ENCODE results near the gene ASXL1. TPM values are rescaled to one million over a fixed set of nuclear protein-coding genes. Genes with fewer than 3 reads are reported as not detected.
"Not testable (repeated sequence)": the region's sequence is repeated elsewhere in the genome, so short reads cannot be mapped to it uniquely, and the experiment has no call there.

ASXL1 gene
- total RNA-seq, 2 experiments from 2014 or later: 155 to 162 TPM

GRCh38 chr20:32368323-32368722, 10.2 kb downstream of the ASXL1 start:
- H3K36me3 Mint-ChIP-seq (ENCODE audit: low read depth): peaks cover 25% of the 10 kb centered on the region
- intact Hi-C loops (cut with micrococcal nuclease): loop anchor here (2.0 kb wide), 1 partner anchor 50 kb away; no protein-coding TSS in a partner anchor
- H3K4me3 Mint-ChIP-seq: no peak overlapping the region
- no peaks in the 10 kb centered on the region for H3K27me3 Mint-ChIP-seq (ENCODE audit: low read depth)
- CTCF ChIA-PET: no interaction called here
- H3K9me3 Mint-ChIP-seq: no peaks in the 10 kb centered on the region
- H3K4me1 Mint-ChIP-seq (ENCODE audit: low read depth): peaks cover 55% of the 10 kb centered on the region
- DNase-seq: no peak
- H3K27ac Mint-ChIP-seq: peak overlapping the region; percentile 25

DNA sequence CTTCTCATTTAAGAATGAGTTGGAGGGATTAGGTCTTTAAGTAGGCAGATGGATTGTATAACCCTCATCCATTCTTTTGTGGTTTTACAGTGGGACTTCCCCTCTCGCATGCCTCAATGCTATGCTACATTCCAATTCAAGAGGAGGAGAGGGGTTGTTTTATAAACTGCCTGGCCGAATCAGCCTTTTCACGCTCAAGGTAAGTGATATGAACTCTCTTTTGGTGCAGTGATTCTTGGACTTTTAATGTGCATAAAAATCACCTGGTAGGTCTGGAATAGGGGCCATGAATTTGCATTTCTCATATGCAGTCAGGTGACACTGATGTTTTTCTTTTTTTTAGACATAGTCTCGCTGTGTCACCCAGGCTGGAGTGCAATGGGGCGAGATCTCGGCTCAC, 10.8 kb downstream of the ASXL1 start:
- no peaks in the 10 kb centered on the region for H3K9me3 Mint-ChIP-seq
- H3K4me1 Mint-ChIP-seq (ENCODE audit: low read depth): peaks cover 49% of the 10 kb centered on the region
- peak overlapping the region; percentile 20 for H3K4me3 Mint-ChIP-seq
- intact Hi-C loops (cut with micrococcal nuclease): loop anchor here (2.0 kb wide), 1 partner anchor 50 kb away; no protein-coding TSS in a partner anchor
- H3K36me3 Mint-ChIP-seq (ENCODE audit: low read depth): peaks cover 27% of the 10 kb centered on the region
- no peak for DNase-seq
- H3K27me3 Mint-ChIP-seq (ENCODE audit: low read depth): no peaks in the 10 kb centered on the region
- H3K27ac Mint-ChIP-seq: no peak overlapping the region
- CTCF ChIA-PET: interaction anchor here (0.7 kb wide), 1 partner anchor 10 kb away, joined by 4 read pairs; no protein-coding TSS in a partner anchor

- no peaks in the 10 kb centered on the region for H3K9me3 Mint-ChIP-seq
- peaks cover 34% of the 10 kb centered on the region for H3K4me1 Mint-ChIP-seq (ENCODE audit: low read depth)
- no peaks in the 10 kb centered on the region for H3K27me3 Mint-ChIP-seq (ENCODE audit: low read depth)
- peaks cover 31% of the 10 kb centered on the region for H3K36me3 Mint-ChIP-seq (ENCODE audit: low read depth)
- H3K27ac Mint-ChIP-seq: no peak overlapping the region
- DNase-seq: no peak
- H3K4me3 Mint-ChIP-seq: no peak overlapping the region
- intact Hi-C loops (cut with micrococcal nuclease): no loop called here
- CTCF ChIA-PET: interaction anchor here (1.4 kb wide), 1 partner anchor 9 kb away, joined by 3 read pairs; no protein-coding TSS in a partner anchor
Observed at GRCh38 chr20:32370897-32371296, 12.8 kb downstream of the ASXL1 start.

DNA sequence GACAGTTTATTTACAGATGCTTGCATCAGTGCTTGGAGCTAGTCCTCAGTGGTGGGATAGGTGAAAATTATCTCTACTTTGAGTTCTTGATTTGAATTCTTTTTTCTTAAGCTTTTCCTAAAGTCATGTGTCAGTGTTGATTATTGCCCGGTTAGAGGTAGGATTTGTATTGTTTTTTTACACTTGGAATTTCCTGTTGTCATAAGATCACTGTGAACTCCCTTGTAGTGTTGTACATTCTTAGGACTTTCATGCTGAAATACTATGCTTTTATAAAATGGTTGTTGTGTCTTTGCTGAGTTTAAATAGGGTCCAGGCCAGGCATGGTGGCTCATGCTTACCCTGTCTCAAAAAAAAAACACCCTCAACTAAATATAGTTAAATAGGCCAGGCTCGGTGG, 20.3 kb downstream of the ASXL1 start:
- intact Hi-C loops (cut with micrococcal nuclease): no loop called here
- Mint-ChIP-seq H3K4me1 (ENCODE audit: low read depth) (peaks cover 6% of the 10 kb centered on the region), H3K27me3 (ENCODE audit: low read depth) (no peaks in the 10 kb centered on the region), H3K36me3 (ENCODE audit: low read depth) (peaks cover 22% of the 10 kb centered on the region), H3K4me3 (no peak overlapping the region), H3K9me3 (no peaks in the 10 kb centered on the region), H3K27ac (no peak overlapping the region)
- CTCF ChIA-PET: no interaction called here
- DNase-seq: no peak

- peaks cover 19% of the 10 kb centered on the region for H3K4me1 Mint-ChIP-seq (ENCODE audit: low read depth)
- CTCF ChIA-PET: interaction anchor here (0.8 to 0.9 kb wide), 2 partner anchors 26 to 36 kb away, joined by 3 read pairs; no protein-coding TSS in a partner anchor
- H3K27me3 Mint-ChIP-seq (ENCODE audit: low read depth); H3K27ac Mint-ChIP-seq; H3K9me3 Mint-ChIP-seq; H3K4me3 Mint-ChIP-seq; DNase-seq; intact Hi-C loops (cut with micrococcal nuclease): not testable (repeated sequence)
- H3K36me3 Mint-ChIP-seq (ENCODE audit: low read depth): peaks cover 23% of the 10 kb centered on the region
Observed at GRCh38 chr20:32380037-32380436, 21.9 kb downstream of the ASXL1 start.

- Mint-ChIP-seq H3K27me3 (ENCODE audit: low read depth) (no peaks in the 10 kb centered on the region), H3K9me3 (no peaks in the 10 kb centered on the region), H3K4me3 (no peak overlapping the region), H3K27ac (no peak overlapping the region), H3K4me1 (ENCODE audit: low read depth) (peaks cover 26% of the 10 kb centered on the region), H3K36me3 (ENCODE audit: low read depth) (peaks cover 24% of the 10 kb centered on the region)
- DNase-seq: no peak
- CTCF ChIA-PET: interaction anchor here (0.8 to 0.9 kb wide), 2 partner anchors 26 to 36 kb away, joined by 3 read pairs; no protein-coding TSS in a partner anchor
- intact Hi-C loops (cut with micrococcal nuclease): no loop called here
Observed at GRCh38 chr20:32380745-32381144, 22.6 kb downstream of the ASXL1 start.

DNA sequence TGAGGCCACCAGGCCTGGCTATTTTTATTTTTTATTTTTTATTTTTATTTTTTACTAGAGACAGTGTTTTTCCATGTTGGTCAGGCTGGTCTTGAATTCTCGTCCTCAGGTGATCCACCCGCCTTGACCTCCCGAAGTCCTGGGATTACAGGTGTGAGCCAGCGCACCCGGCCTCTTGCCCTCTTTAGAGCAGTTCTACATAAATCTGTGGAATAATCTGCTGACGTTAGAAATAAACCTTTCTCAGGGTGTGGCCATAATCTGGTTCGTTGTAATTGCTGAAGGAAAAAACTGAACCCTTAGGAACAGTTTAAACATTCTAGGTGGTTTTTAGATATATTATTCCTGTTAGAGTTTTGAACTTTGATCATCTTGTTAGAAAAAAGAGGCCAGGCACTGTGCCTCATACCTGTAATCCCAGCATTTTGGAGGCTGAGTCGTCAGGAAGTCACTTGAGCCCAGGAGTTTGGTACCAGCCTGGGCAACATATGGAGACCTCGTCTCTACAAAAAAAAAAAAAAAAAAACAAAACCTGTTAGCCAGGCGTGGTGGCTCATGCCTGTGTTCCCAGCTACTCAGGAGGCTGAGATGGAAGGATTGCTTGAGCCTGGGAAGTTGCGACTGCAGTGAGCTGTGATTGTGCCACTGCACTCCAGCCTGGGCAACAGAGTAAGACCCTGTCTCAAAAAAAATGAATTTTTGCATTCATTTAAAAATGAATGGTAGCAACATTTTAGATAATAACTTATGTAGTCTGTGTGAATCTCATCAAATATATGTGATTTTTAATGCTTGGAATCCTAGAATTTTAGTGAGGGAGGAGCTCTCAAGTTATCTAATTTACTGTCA, 24.2 kb downstream of the ASXL1 start:
- peaks cover 40% of the 10 kb centered on the region for H3K4me1 Mint-ChIP-seq (ENCODE audit: low read depth)
- CTCF ChIA-PET: no interaction called here
- H3K27ac Mint-ChIP-seq: no peak overlapping the region
- intact Hi-C loops (cut with micrococcal nuclease): no loop called here
- H3K36me3 Mint-ChIP-seq (ENCODE audit: low read depth): peaks cover 24% of the 10 kb centered on the region
- DNase-seq: no peak
- no peaks in the 10 kb centered on the region for H3K9me3 Mint-ChIP-seq
- no peak overlapping the region for H3K4me3 Mint-ChIP-seq
- no peaks in the 10 kb centered on the region for H3K27me3 Mint-ChIP-seq (ENCODE audit: low read depth)

GRCh38 chr20:32383441-32383840, 25.3 kb downstream of the ASXL1 start:
- H3K9me3 Mint-ChIP-seq; H3K27me3 Mint-ChIP-seq (ENCODE audit: low read depth); DNase-seq; intact Hi-C loops (cut with micrococcal nuclease); CTCF ChIA-PET; H3K4me3 Mint-ChIP-seq; H3K27ac Mint-ChIP-seq: not testable (repeated sequence)
- H3K36me3 Mint-ChIP-seq (ENCODE audit: low read depth): peaks cover 24% of the 10 kb centered on the region
- peaks cover 47% of the 10 kb centered on the region for H3K4me1 Mint-ChIP-seq (ENCODE audit: low read depth)

DNA sequence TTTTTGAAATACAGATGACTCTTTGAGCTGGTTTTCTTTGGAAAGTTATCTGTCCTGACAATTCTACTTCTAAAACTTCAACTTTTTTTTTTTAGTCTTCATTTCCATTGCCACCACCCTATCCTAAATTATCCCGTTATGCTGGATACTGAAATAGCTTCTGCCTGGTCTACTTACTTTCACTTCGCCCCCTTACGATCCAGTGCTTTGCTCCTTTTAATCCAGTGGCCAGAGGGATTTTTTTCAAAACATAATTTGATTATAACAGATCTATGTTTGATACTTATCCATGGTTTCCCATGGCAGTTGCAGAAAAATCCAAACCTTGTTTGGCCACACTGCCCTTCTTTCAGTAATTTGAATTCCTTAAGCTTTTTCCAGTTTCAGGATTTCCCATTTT, 27.4 kb downstream of the ASXL1 start:
- Mint-ChIP-seq H3K36me3 (ENCODE audit: low read depth) (peaks cover 23% of the 10 kb centered on the region), H3K4me3 (no peak overlapping the region), H3K4me1 (ENCODE audit: low read depth) (peaks cover 55% of the 10 kb centered on the region), H3K9me3 (no peaks in the 10 kb centered on the region), H3K27me3 (ENCODE audit: low read depth) (no peaks in the 10 kb centered on the region), H3K27ac (no peak overlapping the region)
- CTCF ChIA-PET: interaction anchor here (0.9 to 1.2 kb wide), 3 partner anchors 15 to 26 kb away, joined by 3 to 5 read pairs (median 4); no protein-coding TSS in a partner anchor
- no peak for DNase-seq
- intact Hi-C loops (cut with micrococcal nuclease): no loop called here

- intact Hi-C loops (cut with micrococcal nuclease): loop anchor here (2.0 kb wide), 1 partner anchor 19 kb away; no protein-coding TSS in a partner anchor
- peaks cover 28% of the 10 kb centered on the region for H3K36me3 Mint-ChIP-seq (ENCODE audit: low read depth)
- no peak overlapping the region for H3K4me3 Mint-ChIP-seq
- H3K4me1 Mint-ChIP-seq (ENCODE audit: low read depth): peaks cover 59% of the 10 kb centered on the region
- DNase-seq: no peak
- peak overlapping the region; percentile 2 for H3K27ac Mint-ChIP-seq
- no peaks in the 10 kb centered on the region for H3K27me3 Mint-ChIP-seq (ENCODE audit: low read depth)
- no peaks in the 10 kb centered on the region for H3K9me3 Mint-ChIP-seq
- CTCF ChIA-PET: interaction anchor here (0.6 to 1.2 kb wide), 3 partner anchors 11 to 20 kb away, joined by 3 to 5 read pairs (median 4); no protein-coding TSS in a partner anchor
Observed at GRCh38 chr20:32386091-32386490, 28.0 kb downstream of the ASXL1 start.

DNA sequence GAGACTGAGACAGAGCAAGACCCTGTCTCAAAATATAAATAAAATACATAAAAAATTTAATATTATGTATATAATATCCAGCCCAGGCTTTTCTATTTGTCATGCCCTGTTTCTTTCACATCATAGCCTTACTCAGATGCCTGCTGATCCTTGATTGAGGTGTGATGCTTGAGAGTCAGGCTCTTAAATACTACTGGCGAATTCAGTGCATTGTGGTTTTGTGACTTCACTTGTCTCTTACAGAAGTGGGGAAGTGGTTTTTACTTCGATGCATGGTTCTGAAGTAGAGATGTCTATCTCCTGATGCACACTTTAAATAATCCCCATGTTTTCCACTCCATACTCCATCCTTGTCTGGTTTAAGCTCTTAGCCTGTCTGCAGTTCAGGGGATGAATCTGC, 29.1 kb downstream of the ASXL1 start:
- Mint-ChIP-seq H3K9me3 (no peaks in the 10 kb centered on the region), H3K27ac (no peak overlapping the region), H3K36me3 (ENCODE audit: low read depth) (peaks cover 34% of the 10 kb centered on the region), H3K27me3 (ENCODE audit: low read depth) (no peaks in the 10 kb centered on the region), H3K4me1 (ENCODE audit: low read depth) (peaks cover 62% of the 10 kb centered on the region), H3K4me3 (no peak overlapping the region)
- DNase-seq: peak; percentile 45
- CTCF ChIA-PET: no interaction called here
- intact Hi-C loops (cut with micrococcal nuclease): loop anchor here (2.0 kb wide), 1 partner anchor 20 kb away; no protein-coding TSS in a partner anchor

DNA sequence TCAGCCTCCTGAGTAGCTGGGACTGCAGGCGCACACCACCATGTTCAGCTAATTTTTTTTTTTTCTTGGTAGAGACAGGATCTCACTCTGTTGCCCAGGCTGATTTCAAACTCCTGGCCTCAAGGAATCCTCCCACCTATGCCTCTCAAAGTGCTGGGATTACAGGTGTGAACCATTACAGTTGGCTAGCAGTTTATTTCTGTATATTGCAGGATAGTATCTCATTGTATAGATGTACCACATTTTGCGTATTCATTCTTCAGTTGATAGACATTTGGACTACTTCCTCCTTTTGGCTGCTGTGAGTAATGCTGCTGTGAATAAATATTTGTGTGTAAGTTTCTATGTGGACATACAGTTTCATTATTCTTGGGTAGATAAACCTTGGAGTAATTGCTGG, 32.9 kb downstream of the ASXL1 start:
- Mint-ChIP-seq H3K36me3 (ENCODE audit: low read depth) (peaks cover 51% of the 10 kb centered on the region), H3K4me1 (ENCODE audit: low read depth) (peaks cover 45% of the 10 kb centered on the region), H3K27ac (no peak overlapping the region), H3K27me3 (ENCODE audit: low read depth) (no peaks in the 10 kb centered on the region), H3K4me3 (no peak overlapping the region), H3K9me3 (peaks cover 9% of the 10 kb centered on the region)
- intact Hi-C loops (cut with micrococcal nuclease): no loop called here
- no peak for DNase-seq
- CTCF ChIA-PET: no interaction called here

Measured in activated naive CD4-positive, alpha-beta T cell treated with anti-CD3 and anti-CD28 coated beads for 36 hours (primary cell).